BLaER1 treated with 17β-estradiol and CSF1 and Interleukin-3, amounts not matched to agents 10 nM and 100 nM (cell line): Measurements from ENCODE around the gene UBALD1.

Experiments used
- H3K27ac ChIP-seq, 11 experiments: shearing (Covaris generic); formaldehyde crosslinking; 2 replicates each; pipeline ENCODE4 v1.8.1; 2022
- H3K27me3 ChIP-seq, 11 experiments: shearing (Covaris generic); formaldehyde crosslinking; 2 replicates each; pipeline ENCODE4 v1.8.1; 2022
- H3K36me3 ChIP-seq, 11 experiments: shearing (Covaris generic); formaldehyde crosslinking; 2 replicates each; pipeline ENCODE4 v1.8.1; 2022
- H3K4me1 ChIP-seq, 10 experiments: shearing (Covaris generic); formaldehyde crosslinking; 2 replicates each; pipeline ENCODE4 v1.8.1; 2022
- H3K4me2 ChIP-seq, 11 experiments: shearing (Covaris generic); formaldehyde crosslinking; 2 replicates each; pipeline ENCODE4 v1.8.1; 2022
- H3K4me3 ChIP-seq, 10 experiments: shearing (Covaris generic); formaldehyde crosslinking; 2 replicates each; pipeline ENCODE4 v1.8.1; 2022
- H3K9ac ChIP-seq, 11 experiments: shearing (Covaris generic); formaldehyde crosslinking; 2 replicates each; pipeline ENCODE4 v1.8.1; 2022
- H3K9me3 ChIP-seq, 11 experiments: shearing (Covaris generic); formaldehyde crosslinking; replicated peaks in 1 of 11; 2 replicates each; pipeline ENCODE4 v1.8.1; 2022
- H4K20me1 ChIP-seq, 11 experiments: shearing (Covaris generic); formaldehyde crosslinking; 2 replicates each; pipeline ENCODE4 v1.8.1; 2022
- Cebpa-rat ChIP-seq, 11 experiments: shearing (Covaris generic); IDR thresholded peaks; 2 replicates each; pipeline ENCODE4 v1.8.1; 2022

The UBALD1 gene

DNA sequence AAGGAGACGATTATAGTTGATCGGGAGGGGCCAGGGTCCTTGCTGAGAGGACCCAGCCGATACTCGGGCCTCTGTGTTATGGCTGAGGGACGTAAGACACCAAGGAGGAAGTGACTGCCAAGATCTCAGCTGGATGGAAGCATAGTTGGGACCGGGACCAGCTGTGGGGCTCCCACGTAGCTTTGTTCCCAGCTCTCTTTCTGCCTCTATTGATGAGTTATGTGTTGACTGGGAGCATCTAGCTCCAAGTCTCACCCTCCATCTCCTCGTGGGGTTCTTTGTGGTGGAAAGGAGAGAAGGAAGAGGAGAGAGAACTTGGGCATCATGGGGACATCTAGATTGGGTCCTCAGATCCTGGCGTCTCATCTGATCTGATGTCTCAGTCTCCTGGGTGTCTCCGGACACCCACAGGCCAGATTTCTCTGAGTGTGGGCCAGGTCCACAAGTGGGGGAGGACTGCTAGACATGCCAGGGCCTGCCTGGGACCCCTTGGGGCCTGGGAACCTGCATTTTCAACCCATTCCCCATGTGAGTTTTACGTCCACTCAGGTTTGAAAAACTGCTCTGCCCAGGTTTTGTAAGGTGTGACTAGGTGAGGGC is 11.0 kb upstream of the UBALD1 start:
- Histone ChIP-seq H3K9me3 (peaks cover 0 to 12% (median 10%) of the 10 kb centered on the region in 11 experiments; a peak in 17 of 22 replicates), H3K4me3 (peak overlapping the region; percentile 90 to 100 (median 98)), H4K20me1 (peaks cover 22 to 53% (median 49%) of the 10 kb centered on the region in 11 experiments; a peak in 19 of 22 replicates), H3K4me1 (peaks cover 26 to 48% (median 44%) of the 10 kb centered on the region in 10 experiments), H3K9ac (peak overlapping the region; percentile 93 to 99 (median 95)), H3K36me3 (peaks cover 5 to 38% (median 33%) of the 10 kb centered on the region in 11 experiments; a peak in 21 of 22 replicates), H3K27ac (peak overlapping the region; percentile 93 to 98 (median 95)), H3K27me3 (no peaks in the 10 kb centered on the region), H3K4me2 (peak overlapping the region; percentile 92 to 99 (median 96))
- no peak for TF ChIP-seq Cebpa-rat (IDR thresholded peaks at IDR 0.05)

GRCh38 chr16:4624827-4625559 is 10.3 kb upstream of the UBALD1 start:
- H3K27me3 ChIP-seq: no peaks in the 10 kb centered on the region
- peaks cover 18 to 47% (median 43%) of the 10 kb centered on the region in 11 experiments; a peak in 18 of 22 replicates for H4K20me1 ChIP-seq
- peak overlapping the region; percentile 93 to 99 (median 95) for H3K9ac ChIP-seq
- H3K36me3 ChIP-seq: peaks cover 5 to 31% (median 26%) of the 10 kb centered on the region in 11 experiments; a peak in 20 of 22 replicates
- H3K4me3 ChIP-seq: peak overlapping the region; percentile 90 to 100 (median 98)
- peak overlapping the region; percentile 92 to 99 (median 96) for H3K4me2 ChIP-seq
- no peak for TF ChIP-seq Cebpa-rat (IDR thresholded peaks at IDR 0.05)
- H3K9me3 ChIP-seq: peaks cover 0 to 5% (median 4%) of the 10 kb centered on the region in 11 experiments; a peak in 12 of 22 replicates
- H3K4me1 ChIP-seq: peaks cover 26 to 48% (median 44%) of the 10 kb centered on the region in 10 experiments
- H3K27ac ChIP-seq: peak overlapping the region; percentile 93 to 98 (median 95)

DNA sequence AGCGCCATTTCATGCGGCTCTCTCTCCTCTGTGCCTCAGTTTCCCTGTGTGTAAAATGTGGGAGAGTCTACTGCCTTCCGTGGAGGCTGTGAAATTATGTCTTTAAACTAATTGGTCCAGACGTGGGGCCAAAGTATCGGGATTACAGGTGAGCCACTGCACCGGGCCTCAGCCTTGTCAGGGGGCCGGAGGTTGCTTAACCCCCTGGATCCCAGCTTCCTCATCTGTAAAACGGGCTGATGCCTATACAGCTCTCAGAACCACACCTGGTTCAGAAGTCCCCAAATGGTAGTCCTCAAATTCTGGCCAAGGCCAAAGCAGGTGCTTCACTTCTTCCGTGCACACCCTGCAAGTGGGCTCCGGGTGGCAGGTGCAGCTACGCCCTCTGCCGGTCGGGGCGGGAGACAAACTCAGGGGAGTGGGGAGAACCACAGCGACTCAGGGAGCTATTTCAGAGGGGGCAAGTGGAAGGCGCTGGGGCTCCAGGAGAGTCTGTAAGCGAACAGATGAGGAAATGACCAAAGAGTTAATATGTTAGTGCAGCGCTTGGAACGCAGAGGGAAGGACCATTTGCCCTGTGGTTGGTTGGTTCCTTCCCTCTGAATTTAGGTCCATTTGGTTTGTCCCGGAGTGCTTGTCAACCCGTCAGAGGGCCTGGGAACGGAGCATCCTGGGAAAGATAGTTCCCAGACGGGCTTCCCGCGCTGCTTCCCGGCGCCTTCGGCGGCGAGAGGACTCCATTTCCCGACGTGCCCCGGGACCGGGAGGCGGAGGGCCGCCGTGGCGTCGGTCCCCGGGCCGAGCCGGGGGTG is 9.5 kb upstream of the UBALD1 start, which contains the start of gene MGRN1:
TSS of gene MGRN1 (plus strand) at position 812 of the 812 bp plus-strand sequence. CDS start 135 bp downstream, outside the sequence.
- Histone ChIP-seq H3K4me1 (peaks cover 26 to 45% (median 40%) of the 10 kb centered on the region in 10 experiments), H3K27me3 (no peaks in the 10 kb centered on the region), H3K9ac (peak within 1 kb of the TSS; percentile 93 to 99 (median 95)), H3K4me2 (peak within 1 kb of the TSS; percentile 92 to 99 (median 96)), H3K27ac (peak within 1 kb of the TSS; percentile 93 to 98 (median 95)), H4K20me1 (peaks cover 16 to 39% (median 35%) of the 10 kb centered on the region in 11 experiments; a peak in 18 of 22 replicates), H3K4me3 (peak within 1 kb of the TSS; percentile 90 to 100 (median 98)), H3K9me3 (no peaks in the 10 kb centered on the region), H3K36me3 (peaks cover 5 to 24% (median 20%) of the 10 kb centered on the region in 11 experiments; a peak in 18 of 22 replicates)
- TF ChIP-seq Cebpa-rat (IDR thresholded peaks at IDR 0.05): no peak

GRCh38 chr16:4623593-4623992 is 8.9 kb upstream of the UBALD1 start:
- TF ChIP-seq Cebpa-rat (IDR thresholded peaks at IDR 0.05): no peak
- Histone ChIP-seq H3K9ac (no peak overlapping the region; a peak in 1 of 22 replicates), H3K27me3 (no peaks in the 10 kb centered on the region), H3K9me3 (no peaks in the 10 kb centered on the region), H3K36me3 (peaks cover 5 to 18% (median 14%) of the 10 kb centered on the region in 11 experiments; a peak in 18 of 22 replicates), H3K27ac (no peak overlapping the region), H3K4me3 (peak overlapping the region in 1 of 10 experiments; percentile 100; a peak in 1 of 20 replicates), H4K20me1 (peaks cover 16 to 33% (median 30%) of the 10 kb centered on the region in 11 experiments; a peak in 18 of 22 replicates), H3K4me2 (peak overlapping the region in 6 of 11 experiments; percentile 46 to 99 (median 60); a peak in 7 of 22 replicates), H3K4me1 (peaks cover 26 to 40% (median 34%) of the 10 kb centered on the region in 10 experiments)

GRCh38 chr16:4618645-4619418 is 4.1 kb upstream of the UBALD1 start:
- H3K4me2 ChIP-seq: peak overlapping the region in 2 of 11 experiments; percentile 85 to 90; a peak in 2 of 22 replicates
- peaks cover under 1 to 7% (median 2%) of the 10 kb centered on the region in 11 experiments; a peak in 15 of 22 replicates for H4K20me1 ChIP-seq
- H3K27me3 ChIP-seq: no peaks in the 10 kb centered on the region
- no peaks in the 10 kb centered on the region for H3K9me3 ChIP-seq
- no peak overlapping the region for H3K4me3 ChIP-seq
- TF ChIP-seq Cebpa-rat (IDR thresholded peaks at IDR 0.05): no peak
- H3K27ac ChIP-seq: no peak overlapping the region
- H3K9ac ChIP-seq: no peak overlapping the region
- no peaks in the 10 kb centered on the region for H3K36me3 ChIP-seq
- peaks cover 23 to 33% (median 27%) of the 10 kb centered on the region in 10 experiments for H3K4me1 ChIP-seq

GRCh38 chr16:4617880-4618279 is 3.2 kb upstream of the UBALD1 start:
- Histone ChIP-seq H4K20me1 (peaks cover 10 to 16% (median 12%) of the 10 kb centered on the region in 11 experiments; a peak in 21 of 22 replicates), H3K4me1 (peaks cover 30 to 37% (median 33%) of the 10 kb centered on the region in 10 experiments), H3K36me3 (no peaks in the 10 kb centered on the region), H3K4me3 (no peak overlapping the region), H3K9ac (no peak overlapping the region; a peak in 1 of 22 replicates), H3K27me3 (no peaks in the 10 kb centered on the region), H3K4me2 (peak overlapping the region in 4 of 11 experiments; percentile 82 to 90 (median 86); a peak in 3 of 22 replicates), H3K27ac (peak overlapping the region in 1 of 11 experiments; percentile 92; a peak in 3 of 22 replicates), H3K9me3 (no peaks in the 10 kb centered on the region)
- no peak for TF ChIP-seq Cebpa-rat (IDR thresholded peaks at IDR 0.05)

GRCh38 chr16:4616047-4616811 is 1.5 kb upstream of the UBALD1 start:
- TF ChIP-seq Cebpa-rat (IDR thresholded peaks at IDR 0.05): no peak
- peaks cover 43 to 53% (median 50%) of the 10 kb centered on the region in 10 experiments for H3K4me1 ChIP-seq
- peaks cover 0 to 4% (median 0%) of the 10 kb centered on the region in 11 experiments; a peak in 1 of 22 replicates for H3K36me3 ChIP-seq
- no peaks in the 10 kb centered on the region for H3K27me3 ChIP-seq
- peaks cover 26 to 33% (median 28%) of the 10 kb centered on the region in 11 experiments for H4K20me1 ChIP-seq
- no peaks in the 10 kb centered on the region for H3K9me3 ChIP-seq
- peak overlapping the region; percentile 94 to 100 (median 99) for H3K4me2 ChIP-seq
- H3K9ac ChIP-seq: peak overlapping the region; percentile 87 to 98 (median 94)
- peak overlapping the region; percentile 86 to 96 (median 93) for H3K27ac ChIP-seq
- H3K4me3 ChIP-seq: peak overlapping the region; percentile 52 to 100 (median 90)
